ENCODE results near the gene SLC3A2.

GRCh38 chr11:62923601-62924411, 43.1 kb downstream of the SLC3A2 start:
- TF ChIP-seq, protein P1, sequence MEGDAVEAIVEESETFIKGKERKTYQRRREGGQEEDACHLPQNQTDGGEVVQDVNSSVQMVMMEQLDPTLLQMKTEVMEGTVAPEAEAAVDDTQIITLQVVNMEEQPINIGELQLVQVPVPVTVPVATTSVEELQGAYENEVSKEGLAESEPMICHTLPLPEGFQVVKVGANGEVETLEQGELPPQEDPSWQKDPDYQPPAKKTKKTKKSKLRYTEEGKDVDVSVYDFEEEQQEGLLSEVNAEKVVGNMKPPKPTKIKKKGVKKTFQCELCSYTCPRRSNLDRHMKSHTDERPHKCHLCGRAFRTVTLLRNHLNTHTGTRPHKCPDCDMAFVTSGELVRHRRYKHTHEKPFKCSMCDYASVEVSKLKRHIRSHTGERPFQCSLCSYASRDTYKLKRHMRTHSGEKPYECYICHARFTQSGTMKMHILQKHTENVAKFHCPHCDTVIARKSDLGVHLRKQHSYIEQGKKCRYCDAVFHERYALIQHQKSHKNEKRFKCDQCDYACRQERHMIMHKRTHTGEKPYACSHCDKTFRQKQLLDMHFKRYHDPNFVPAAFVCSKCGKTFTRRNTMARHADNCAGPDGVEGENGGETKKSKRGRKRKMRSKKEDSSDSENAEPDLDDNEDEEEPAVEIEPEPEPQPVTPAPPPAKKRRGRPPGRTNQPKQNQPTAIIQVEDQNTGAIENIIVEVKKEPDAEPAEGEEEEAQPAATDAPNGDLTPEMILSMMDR (IDR thresholded peaks at IDR 0.05) = no peak
- no peak for TF ChIP-seq POLR2A (IDR thresholded peaks at IDR 0.05)
- TF ChIP-seq EP300 (IDR thresholded peaks at IDR 0.05) = no peak
